ENCODE measurements around the gene ATP5MC2. TPM values are rescaled to one million over a fixed set of nuclear protein-coding genes. Genes with fewer than 3 reads are reported as not detected.
"Not testable (repeated sequence)": the region's sequence is repeated elsewhere in the genome, so short reads cannot be mapped to it uniquely, and the experiment has no call there.

Gene ATP5MC2
- total RNA-seq, 1 donor from 2014 or later: 313 TPM

- DNase-seq (ENCODE audit: low read depth): no peak
- TF ChIP-seq, protein P1, sequence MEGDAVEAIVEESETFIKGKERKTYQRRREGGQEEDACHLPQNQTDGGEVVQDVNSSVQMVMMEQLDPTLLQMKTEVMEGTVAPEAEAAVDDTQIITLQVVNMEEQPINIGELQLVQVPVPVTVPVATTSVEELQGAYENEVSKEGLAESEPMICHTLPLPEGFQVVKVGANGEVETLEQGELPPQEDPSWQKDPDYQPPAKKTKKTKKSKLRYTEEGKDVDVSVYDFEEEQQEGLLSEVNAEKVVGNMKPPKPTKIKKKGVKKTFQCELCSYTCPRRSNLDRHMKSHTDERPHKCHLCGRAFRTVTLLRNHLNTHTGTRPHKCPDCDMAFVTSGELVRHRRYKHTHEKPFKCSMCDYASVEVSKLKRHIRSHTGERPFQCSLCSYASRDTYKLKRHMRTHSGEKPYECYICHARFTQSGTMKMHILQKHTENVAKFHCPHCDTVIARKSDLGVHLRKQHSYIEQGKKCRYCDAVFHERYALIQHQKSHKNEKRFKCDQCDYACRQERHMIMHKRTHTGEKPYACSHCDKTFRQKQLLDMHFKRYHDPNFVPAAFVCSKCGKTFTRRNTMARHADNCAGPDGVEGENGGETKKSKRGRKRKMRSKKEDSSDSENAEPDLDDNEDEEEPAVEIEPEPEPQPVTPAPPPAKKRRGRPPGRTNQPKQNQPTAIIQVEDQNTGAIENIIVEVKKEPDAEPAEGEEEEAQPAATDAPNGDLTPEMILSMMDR (conservative IDR thresholded peaks at IDR 0.05; ENCODE audit: low read depth, low read length): no peak
- no peak overlapping the region for H3K4me3 ChIP-seq (ENCODE audit: low read depth, low read length)
These were observed 18.9 kb upstream of the ATP5MC2 start for GRCh38 chr12:53694756-53695151.

DNA sequence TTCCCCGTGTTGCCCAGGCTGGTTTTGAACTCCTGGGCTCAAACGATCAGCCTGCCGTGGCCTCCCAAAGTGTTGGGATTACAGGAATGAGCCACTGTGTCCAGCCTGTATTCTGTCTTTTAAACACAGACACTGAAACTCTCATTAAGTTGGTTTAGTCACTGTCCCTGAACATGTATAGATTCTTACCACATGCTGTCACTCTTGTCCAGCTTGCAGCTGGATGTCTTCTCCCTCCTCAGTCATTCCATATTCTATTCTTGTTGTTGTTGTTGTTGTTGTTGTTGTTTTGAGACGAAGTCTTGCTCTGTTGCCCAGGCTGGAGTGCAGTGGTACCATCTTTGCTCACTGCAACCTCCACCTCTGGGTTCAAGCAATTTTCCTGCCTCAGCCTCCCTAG lies 12.3 kb upstream of the ATP5MC2 start:
- TF ChIP-seq, protein P1 (conservative IDR thresholded peaks at IDR 0.05; ENCODE audit: low read depth, low read length): no peak
- DNase-seq (ENCODE audit: low read depth): no peak
- no peak overlapping the region for H3K4me3 ChIP-seq (ENCODE audit: low read depth, low read length)

GRCh38 chr12:53686436-53686835 lies 10.6 kb upstream of the ATP5MC2 start:
- TF ChIP-seq, protein P1 (conservative IDR thresholded peaks at IDR 0.05; ENCODE audit: low read depth, low read length): no peak
- no peak overlapping the region for H3K4me3 ChIP-seq (ENCODE audit: low read depth, low read length)
- DNase-seq (ENCODE audit: low read depth): no peak

DNA sequence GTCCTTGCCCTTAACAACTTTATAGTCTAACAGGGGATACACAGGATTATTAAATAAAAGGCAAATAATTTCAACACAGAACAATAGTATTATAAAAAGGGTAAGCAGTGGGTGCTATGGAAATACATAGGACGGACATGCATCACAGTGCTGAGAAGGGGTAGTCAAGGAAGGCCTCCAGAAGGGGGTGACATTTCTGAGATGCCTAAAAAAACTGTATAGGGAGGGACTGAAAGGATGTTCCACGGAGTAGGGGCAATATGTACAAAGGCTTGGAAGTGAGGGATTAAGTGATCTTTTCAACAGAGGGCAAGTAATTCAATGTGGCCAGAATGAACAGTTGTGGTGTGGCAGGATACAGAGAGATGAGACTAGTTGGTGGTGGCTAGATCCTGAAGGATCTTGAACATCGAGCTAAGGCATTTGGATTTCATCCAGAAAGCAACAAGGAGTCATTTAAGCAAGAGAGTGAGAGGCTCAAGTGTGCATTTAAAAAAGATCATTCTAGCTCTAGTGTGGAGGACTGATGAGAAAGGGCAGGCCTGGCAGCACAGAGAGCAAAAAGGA lies 8.9 kb upstream of the ATP5MC2 start:
- TF ChIP-seq, protein P1 (conservative IDR thresholded peaks at IDR 0.05; ENCODE audit: low read depth, low read length): no peak
- H3K4me3 ChIP-seq (ENCODE audit: low read depth, low read length): no peak overlapping the region
- no peak for DNase-seq (ENCODE audit: low read depth)

- DNase-seq (ENCODE audit: low read depth): no peak
- H3K4me3 ChIP-seq (ENCODE audit: low read depth, low read length): no peak overlapping the region
- TF ChIP-seq, protein P1 (conservative IDR thresholded peaks at IDR 0.05; ENCODE audit: low read depth, low read length): no peak
These were observed 8.1 kb upstream of the ATP5MC2 start for GRCh38 chr12:53683983-53684382.

- H3K4me3 ChIP-seq (ENCODE audit: low read depth, low read length): no peak overlapping the region
- no peak for DNase-seq (ENCODE audit: low read depth)
- TF ChIP-seq, protein P1 (conservative IDR thresholded peaks at IDR 0.05; ENCODE audit: low read depth, low read length): no peak
These were observed 7.6 kb upstream of the ATP5MC2 start for GRCh38 chr12:53683494-53683893.

DNA sequence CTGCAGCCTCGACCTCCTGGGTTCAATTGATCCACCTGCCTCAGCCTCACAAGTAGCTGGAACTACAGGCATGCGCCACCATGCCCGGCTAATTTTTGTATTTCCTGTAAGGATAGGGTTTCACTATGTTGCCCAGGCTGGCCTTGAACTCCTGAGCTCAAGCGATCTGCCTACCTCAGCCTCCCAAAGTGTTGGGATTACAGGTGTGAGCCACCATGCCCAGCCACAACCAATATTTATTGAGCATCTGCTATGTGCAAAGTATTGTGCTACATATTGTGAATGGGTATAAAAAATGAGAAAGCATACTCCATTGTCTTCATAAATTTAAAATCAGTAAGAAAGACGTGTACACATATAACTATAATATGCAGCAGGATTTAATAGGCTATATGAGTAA lies 4.2 kb upstream of the ATP5MC2 start:
- DNase-seq (ENCODE audit: low read depth); H3K4me3 ChIP-seq (ENCODE audit: low read depth, low read length): not testable (repeated sequence)
